Left ventricle myocardium inferior (tissue), 1 donor: Measurements from ENCODE around the gene STH. TPM values are rescaled to one million over a fixed set of nuclear protein-coding genes. Genes with fewer than 3 reads are reported as not detected.

Experiments
- DNase-seq: peaks from one replicate; pipeline ENCODE4 v3.0.0-alpha.2; 2020
- H3K27ac ChIP-seq: fragments of 200-600 bp; replicated peaks from 2 replicates; pipeline ENCODE4 v1.8.0; 2021
- H3K27me3 ChIP-seq: fragments of 200-600 bp; 2 replicates; pipeline ENCODE4 v1.8.0; 2021; ENCODE audit warnings: low read depth
- H3K36me3 ChIP-seq: fragments of 200-600 bp; 2 replicates; pipeline ENCODE4 v1.8.0; 2021
- H3K4me1 ChIP-seq: fragments of 200-600 bp; 2 replicates; pipeline ENCODE4 v1.8.0; 2021
- H3K4me3 ChIP-seq: fragments of 200-600 bp; 2 replicates; pipeline ENCODE4 v1.8.0; 2021; ENCODE audit warnings: mild to moderate bottlenecking, moderate library complexity
- H3K9me3 ChIP-seq: fragments of 200-600 bp; replicated peaks from 2 replicates; pipeline ENCODE4 v1.8.0; 2021
- CTCF ChIP-seq: fragments of 200-600 bp; IDR thresholded peaks from 2 replicates; pipeline ENCODE4 v1.8.0; 2021; ENCODE audit warnings: antibody characterized with exemption, mild to moderate bottlenecking, borderline replicate concordance
- intact Hi-C: fragments of 100-400 bp; cut with micrococcal nuclease; formaldehyde crosslinking; loops from one replicate; pipeline ENCODE4 v1.11.0; 2022
- total RNA-seq: library from RNA; stranded (reverse); fragmentation: NEBNext Ultra II Directional; extraction: Animal tissue kit (Norgen Biotek cat#: 25700); gene quantifications from one replicate; pipeline ENCODE4 v1.2.1, GENCODE V29; 2021
- donor health status: DM: no; HTN: yes; CAD: no; lungs with severe emphysema.

STH gene
- total RNA-seq, 1 donor from 2014 or later, result not detected

GRCh38 chr17:46027048-46027975, 28.3 kb downstream of the STH start:
- no peak for DNase-seq
- TF ChIP-seq CTCF, result no peak
- intact Hi-C loops, result no loop called here
- Histone ChIP-seq H3K36me3 (peaks cover 40% of the 10 kb centered on the region), H3K27ac (peak overlapping the region; percentile 50), H3K4me1 (peaks cover 20% of the 10 kb centered on the region), H3K4me3 (no peak overlapping the region), H3K9me3 (no peaks in the 10 kb centered on the region), H3K27me3 (no peaks in the 10 kb centered on the region)

- no peak for TF ChIP-seq CTCF
- intact Hi-C loops, result no loop called here
- no peaks in the 10 kb centered on the region for H3K27me3 ChIP-seq
- no peak overlapping the region for H3K4me3 ChIP-seq
- H3K4me1 ChIP-seq, result peaks cover 20% of the 10 kb centered on the region
- H3K27ac ChIP-seq, result peak overlapping the region; percentile 50
- DNase-seq, result no peak
- peaks cover 47% of the 10 kb centered on the region for H3K36me3 ChIP-seq
- no peaks in the 10 kb centered on the region for H3K9me3 ChIP-seq
These were observed 28.9 kb downstream of the STH start for GRCh38 chr17:46027976-46028325.

- H3K9me3 ChIP-seq, result no peaks in the 10 kb centered on the region
- no peak for TF ChIP-seq CTCF
- DNase-seq, result no peak
- H3K27ac ChIP-seq, result peak overlapping the region; percentile 50
- peaks cover 50% of the 10 kb centered on the region for H3K36me3 ChIP-seq
- intact Hi-C loops, result no loop called here
- H3K4me3 ChIP-seq, result no peak overlapping the region
- peaks cover 20% of the 10 kb centered on the region for H3K4me1 ChIP-seq
- H3K27me3 ChIP-seq, result no peaks in the 10 kb centered on the region
These were observed 29.3 kb downstream of the STH start for GRCh38 chr17:46028374-46028773.

GRCh38 chr17:46028981-46029565, 30.0 kb downstream of the STH start:
- no peak overlapping the region for H3K4me3 ChIP-seq
- peak overlapping the region; percentile 50 for H3K27ac ChIP-seq
- intact Hi-C loops, result no loop called here
- H3K9me3 ChIP-seq, result no peaks in the 10 kb centered on the region
- H3K27me3 ChIP-seq, result no peaks in the 10 kb centered on the region
- no peak for DNase-seq
- peaks cover 20% of the 10 kb centered on the region for H3K4me1 ChIP-seq
- H3K36me3 ChIP-seq, result peaks cover 50% of the 10 kb centered on the region
- no peak for TF ChIP-seq CTCF

GRCh38 chr17:46029627-46030026, 30.6 kb downstream of the STH start:
- Histone ChIP-seq H3K4me1 (peaks cover 20% of the 10 kb centered on the region), H3K4me3 (no peak overlapping the region), H3K9me3 (no peaks in the 10 kb centered on the region), H3K27me3 (no peaks in the 10 kb centered on the region), H3K27ac (no peak overlapping the region), H3K36me3 (peaks cover 55% of the 10 kb centered on the region)
- intact Hi-C loops, result no loop called here
- no peak for DNase-seq
- no peak for TF ChIP-seq CTCF
